Keratinocyte (primary cell): ENCODE results near the gene SLAMF1. TPM values are rescaled to one million over a fixed set of nuclear protein-coding genes. Genes with fewer than 3 reads are reported as not detected.

Experiments
- DNase-seq: peaks from one replicate; pipeline ENCODE4 v3.0.0-alpha.2; 2011; ENCODE audit warnings: low read depth, missing footprints, low spot score
- FAIRE-seq: peaks from 2 replicates; lab custom pipeline; 2011; peaks lifted over from hg19 to GRCh38; lab: Jason Lieb, UNC
- H2AFZ ChIP-seq: 2 replicates; pipeline ENCODE4 v1.6.0; 2012; ENCODE audit warnings: low read length, control low read depth, inconsistent platforms; ENCODE audit not compliant: control insufficient read depth
- H3K27ac ChIP-seq: 2 replicates; pipeline ENCODE4 v1.5.1; 2011; ENCODE audit warnings: low read length; ENCODE audit not compliant: control insufficient read depth, insufficient read depth
- H3K27me3 ChIP-seq: 3 replicates; pipeline ENCODE4 v1.6.0; 2011; ENCODE audit warnings: low read length; ENCODE audit not compliant: control insufficient read depth, insufficient read depth; ENCODE audit errors: extremely low read depth
- H3K36me3 ChIP-seq, 2 experiments: 2 replicates in 1 of 2; 3 replicates in 1 of 2; pipeline ENCODE4 v1.5.1; 2011; ENCODE audit warnings: low read length in 2 of 2, mild to moderate bottlenecking in 1 of 2; ENCODE audit not compliant: control insufficient read depth in 2 of 2, insufficient read depth in 2 of 2; ENCODE audit errors: extremely low read depth in 1 of 2
- H3K4me1 ChIP-seq: 3 replicates; pipeline ENCODE4 v1.5.1; 2011; ENCODE audit warnings: low read length; ENCODE audit not compliant: control insufficient read depth, insufficient read depth; ENCODE audit errors: extremely low read depth
- H3K4me2 ChIP-seq: 3 replicates; pipeline ENCODE4 v1.6.0; 2011; ENCODE audit warnings: low read depth, low read length; ENCODE audit not compliant: control insufficient read depth, insufficient read depth; ENCODE audit errors: extremely low read depth
- H3K4me3 ChIP-seq, 3 experiments: fragments of 200-600 bp in 1 of 3; sonication (generic) in 1 of 3; 2 replicates in 2 of 3; 3 replicates in 1 of 3; pipeline ENCODE4 v1.5.1; 2011 to 2016; ENCODE audit warnings: low read length in 3 of 3, mild to moderate bottlenecking in 3 of 3, control low read depth in 2 of 3, inconsistent platforms in 1 of 3, low read depth in 1 of 3, mixed read lengths in 1 of 3, mixed run types in 1 of 3, moderate library complexity in 1 of 3; ENCODE audit not compliant: control insufficient read depth in 2 of 3, insufficient read depth in 2 of 3; ENCODE audit errors: extremely low read depth in 1 of 3
- H3K79me2 ChIP-seq: 2 replicates; pipeline ENCODE4 v1.6.0; 2012; ENCODE audit warnings: low read length; ENCODE audit not compliant: control insufficient read depth, insufficient read depth
- H3K9ac ChIP-seq: 3 replicates; pipeline ENCODE4 v1.6.0; 2011; ENCODE audit warnings: low read length; ENCODE audit not compliant: control insufficient read depth, insufficient read depth; ENCODE audit errors: extremely low read depth
- H3K9me1 ChIP-seq: 3 replicates; pipeline ENCODE4 v1.6.0; 2011; ENCODE audit warnings: low read length; ENCODE audit not compliant: control insufficient read depth, insufficient read depth; ENCODE audit errors: extremely low read depth
- H3K9me3 ChIP-seq: 2 replicates; pipeline ENCODE4 v1.5.1; 2012; ENCODE audit warnings: low read depth, low read length; ENCODE audit not compliant: control insufficient read depth
- H4K20me1 ChIP-seq: 3 replicates; pipeline ENCODE4 v1.6.0; 2011; ENCODE audit warnings: low read length; ENCODE audit not compliant: control insufficient read depth, insufficient read depth; ENCODE audit errors: extremely low read depth
- CTCF ChIP-seq, 3 experiments: IDR thresholded peaks in 1 of 3; conservative IDR thresholded peaks in 1 of 3; optimal IDR thresholded peaks in 1 of 3; 2 replicates in 2 of 3; 3 replicates in 1 of 3; pipeline versions ENCODE3 to v1.5.1; 2011; ENCODE audit warnings: low read length in 3 of 3, mild to moderate bottlenecking in 3 of 3, moderate library complexity in 2 of 3, control low read depth in 1 of 3, inconsistent platforms in 1 of 3; ENCODE audit not compliant: insufficient read depth in 2 of 3; ENCODE audit errors: extremely low read depth in 1 of 3
- EZH2 ChIP-seq: IDR thresholded peaks from one replicate; pipeline ENCODE4 v1.6.1; 2012; ENCODE audit warnings: inconsistent platforms, mild to moderate bottlenecking, low read length, moderate library complexity
- dilution Hi-C: fragments of 300-500 bp; cut with MboI; formaldehyde crosslinking; loops from one replicate; pipeline ENCODE4 v1.7.0; 2020; ENCODE audit warnings: low sequenced_read_pairs; ENCODE audit not compliant: extremely low pct_ligation_motif_present
- polyA plus RNA-seq, 5 experiments: library from polyadenylated mRNA; depleted of rRNA in 3 of 5; stranded (reverse) in 3 of 5; stranded (forward) in 1 of 5; unstranded in 1 of 5; fragments of >200 nt; gene quantifications; 1 replicate in 1 of 5; 2 replicates in 3 of 5; 3 replicates in 1 of 5; pipeline versions ENCODE4 v1.2.1 to v1.2.3, GENCODE V29; 2011 to 2012; ENCODE audit warnings: missing spikeins in 2 of 5, low read depth in 1 of 5, low replicate concordance in 1 of 5

SLAMF1 gene
- polyA plus RNA-seq, 1 donor (not counting 4 experiments of a cell fraction or from before 2014, with no cell fraction given), result not detected

GRCh38 chr1:160658814-160659193, 12.0 kb upstream of the SLAMF1 start:
- Histone ChIP-seq H3K27me3 (peaks cover 11% of the 10 kb centered on the region), H3K9me1 (no peaks in the 10 kb centered on the region)

GRCh38 chr1:160658162-160658813, 11.4 kb upstream of the SLAMF1 start:
- Histone ChIP-seq H3K9me1 (no peaks in the 10 kb centered on the region), H3K9ac (no peak overlapping the region), H3K27ac (no peak overlapping the region), H2AFZ (no peak overlapping the region), H3K27me3 (peaks cover 11% of the 10 kb centered on the region), H3K9me3 (no peaks in the 10 kb centered on the region), H3K4me2 (no peak overlapping the region), H3K79me2 (no peaks in the 10 kb centered on the region), H4K20me1 (no peaks in the 10 kb centered on the region), H3K4me1 (no peaks in the 10 kb centered on the region), H3K36me3 (no peaks in the 10 kb centered on the region), H3K4me3 (no peak overlapping the region)
- dilution Hi-C loops, result no loop called here
- no peak for FAIRE-seq
- no peak for DNase-seq
- TF ChIP-seq CTCF (optimal IDR thresholded peaks at IDR 0.05 in 1 of 3, IDR thresholded peaks at IDR 0.05 in 1 of 3, conservative IDR thresholded peaks at IDR 0.05 in 1 of 3; ENCODE audit: extremely low read depth in 1 of 3, insufficient read depth in 2 of 3, low read length in 3 of 3) (no peak), EZH2 (no peak)

More at GRCh38 chr1:160658814-160659193, 12.0 kb upstream of the SLAMF1 start:
- Histone ChIP-seq H3K4me2 (no peak overlapping the region), H4K20me1 (no peaks in the 10 kb centered on the region), H3K27ac (no peak overlapping the region), H3K36me3 (no peaks in the 10 kb centered on the region), H2AFZ (no peak overlapping the region), H3K9ac (no peak overlapping the region), H3K4me3 (no peak overlapping the region), H3K79me2 (no peaks in the 10 kb centered on the region), H3K9me3 (no peaks in the 10 kb centered on the region), H3K4me1 (no peaks in the 10 kb centered on the region)
- DNase-seq (no peak), FAIRE-seq (no peak)
- dilution Hi-C loops, result no loop called here
- no peak for TF ChIP-seq CTCF (optimal IDR thresholded peaks at IDR 0.05 in 1 of 3, IDR thresholded peaks at IDR 0.05 in 1 of 3, conservative IDR thresholded peaks at IDR 0.05 in 1 of 3; ENCODE audit: extremely low read depth in 1 of 3, insufficient read depth in 2 of 3, low read length in 3 of 3)
- no peak for TF ChIP-seq EZH2
